Measurements from ENCODE around the gene TOR4A.

The TOR4A gene

GRCh38 chr9:137230705-137231371 is 46.7 kb upstream of the TOR4A start, which contains the start of gene SLC34A3:
SLC34A3 (plus strand) TSS chr9:137230901; CDS start chr9:137231703, 802 bp downstream.
- DNase-seq (ENCODE audit: low spot score) = no peak
- no peak for TF ChIP-seq CTCF (conservative IDR thresholded peaks at IDR 0.05; ENCODE audit: low read depth)
- ChIA-PET POLR2A (ENCODE audit: low non-redundant PET) (no interaction called here), CTCF (interaction anchor here (0.6 to 1.4 kb wide), 2 partner anchors 10 to 100 kb away, joined by 3 read pairs; partner anchors contain the start of gene TUBB4B)
- no peak within 1 kb of the TSS for H3K27ac ChIP-seq

- no peak for DNase-seq (ENCODE audit: low spot score)
- TF ChIP-seq CTCF (conservative IDR thresholded peaks at IDR 0.05; ENCODE audit: low read depth) = no peak
- H3K27ac ChIP-seq = no peak overlapping the region
- CTCF ChIA-PET = interaction anchor here (0.6 to 1.4 kb wide), 2 partner anchors 9 to 112 kb away, joined by 3 read pairs; partner anchors contain the start of gene TUBB4B
- POLR2A ChIA-PET (ENCODE audit: low non-redundant PET) = no interaction called here
These were observed 46.0 kb upstream of the TOR4A start for GRCh38 chr9:137231372-137232039.

- POLR2A ChIA-PET (ENCODE audit: low non-redundant PET) = no interaction called here
- TF ChIP-seq CTCF (conservative IDR thresholded peaks at IDR 0.05; ENCODE audit: low read depth) = no peak
- H3K27ac ChIP-seq = no peak overlapping the region
- CTCF ChIA-PET = interaction anchor here (0.6 to 1.4 kb wide), 2 partner anchors 8 to 112 kb away, joined by 3 read pairs; partner anchors contain the start of gene TUBB4B
- DNase-seq (ENCODE audit: low spot score) = no peak
These were observed 45.4 kb upstream of the TOR4A start for GRCh38 chr9:137232101-137232500.

- ChIA-PET POLR2A (ENCODE audit: low non-redundant PET) (interaction anchor here (0.5 kb wide), 1 partner anchor 24 kb away, joined by 3 read pairs; no protein-coding TSS in a partner anchor), CTCF (interaction anchor here (1.4 kb wide), 1 partner anchor 8 kb away, joined by 3 read pairs; the partner anchor contains the start of gene TUBB4B)
- no peak for TF ChIP-seq CTCF (conservative IDR thresholded peaks at IDR 0.05; ENCODE audit: low read depth)
- DNase-seq (ENCODE audit: low spot score) = no peak
- no peak overlapping the region for H3K27ac ChIP-seq
These were observed 45.0 kb upstream of the TOR4A start for GRCh38 chr9:137232510-137232909.

- CTCF ChIA-PET = interaction anchor here (0.6 to 1.7 kb wide), 3 partner anchors 20 to 258 kb away, joined by 3 to 4 read pairs (median 3); partner anchors contain the start of genes EXD3 and NOXA1
- H3K27ac ChIP-seq = no peak overlapping the region
- TF ChIP-seq CTCF (conservative IDR thresholded peaks at IDR 0.05; ENCODE audit: low read depth) = no peak
- POLR2A ChIA-PET (ENCODE audit: low non-redundant PET) = interaction anchor here (0.5 kb wide), 1 partner anchor 25 kb away, joined by 3 read pairs; no protein-coding TSS in a partner anchor
- peak; percentile 61 for DNase-seq (ENCODE audit: low spot score)
These were observed 44.2 kb upstream of the TOR4A start for GRCh38 chr9:137233143-137233980.

Measured in RWPE1 (cell line).